HS-27A (cell line): ENCODE data around the gene GRID1.
"Not testable (repeated sequence)": the region's sequence is repeated elsewhere in the genome, so short reads cannot be mapped to it uniquely, and the experiment has no call there.

Experiments used
- DNase-seq: peaks from one replicate; pipeline ENCODE4 v3.0.0-alpha.2; 2012; ENCODE audit warnings: low read depth, missing footprints

GRID1 gene

DNA sequence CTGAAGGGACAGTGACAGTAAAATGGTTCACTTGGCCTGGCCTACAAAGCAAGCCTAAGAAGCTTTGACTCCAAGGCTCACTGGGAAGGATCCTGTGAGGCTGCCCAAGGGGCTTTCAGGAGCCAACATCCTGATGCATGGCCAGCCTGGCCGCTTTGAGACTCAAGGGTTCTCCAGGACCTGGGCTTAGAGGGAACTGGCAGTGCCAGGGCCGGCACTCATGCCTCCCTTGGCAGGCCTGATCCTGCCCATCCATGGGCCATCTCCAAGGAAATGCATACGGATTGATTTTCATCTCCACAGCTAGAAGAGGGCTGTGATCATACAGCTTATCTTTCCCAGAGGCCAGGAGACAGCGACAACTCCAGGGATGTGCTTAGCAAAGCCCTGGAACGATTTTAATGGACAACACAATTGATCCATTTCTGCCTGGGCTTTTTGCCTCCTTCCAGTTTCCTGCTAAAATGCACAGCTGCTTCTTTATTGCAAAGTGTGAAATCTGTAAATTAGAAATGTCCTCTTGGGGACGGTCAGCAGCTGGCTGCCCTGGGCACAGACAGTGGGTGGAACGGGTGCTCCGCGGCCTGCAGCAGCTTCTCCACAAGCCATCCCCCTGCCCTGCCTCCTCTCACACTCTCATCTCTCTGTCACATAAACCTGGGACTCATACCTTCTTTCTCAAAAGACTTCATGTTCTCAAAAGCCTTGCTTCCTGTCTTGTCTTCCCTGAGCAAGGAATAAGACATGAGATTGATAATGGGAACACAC lies 288.5 kb downstream of the GRID1 start:
- DNase-seq: no peak

DNA sequence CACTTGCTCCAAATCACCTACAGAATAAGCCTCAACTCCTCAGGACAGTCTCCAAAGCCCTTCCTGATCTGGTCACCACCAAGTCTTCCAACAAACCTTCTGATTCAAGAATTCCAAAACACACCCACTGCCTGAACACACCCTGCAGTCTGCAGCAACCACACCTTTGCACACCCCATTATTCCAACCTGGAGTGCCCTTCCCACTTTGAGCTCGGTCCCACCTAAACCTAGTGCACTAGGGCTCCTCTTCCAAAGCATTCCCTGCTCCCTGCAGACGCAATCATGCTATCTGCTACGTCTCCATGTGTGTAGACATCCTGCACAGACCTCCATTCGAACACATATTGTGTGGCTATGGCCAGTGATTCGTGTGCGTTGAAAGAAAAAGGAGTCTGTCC lies 289.3 kb downstream of the GRID1 start:
- no peak for DNase-seq

DNA sequence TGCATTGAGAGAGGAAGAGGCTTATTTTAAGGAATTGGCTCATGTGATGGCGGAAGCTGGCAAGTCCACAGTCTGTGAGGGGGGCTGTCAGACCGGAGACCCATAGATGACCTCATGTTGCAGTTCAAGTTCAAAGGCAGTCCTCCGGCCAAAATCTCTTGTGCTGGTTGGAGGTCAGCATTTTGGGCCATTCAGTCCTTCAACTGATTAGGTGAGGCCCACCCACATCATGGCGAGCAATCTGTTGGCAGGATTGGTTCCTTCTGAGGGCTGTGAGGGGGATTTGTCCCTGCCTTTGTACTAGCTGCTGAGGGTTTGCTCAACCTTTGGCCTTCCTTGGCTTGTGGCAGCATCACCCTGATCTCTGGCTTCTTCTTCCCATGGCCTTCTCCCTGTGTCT lies 290.1 kb downstream of the GRID1 start:
- not testable (repeated sequence) for DNase-seq

DNA sequence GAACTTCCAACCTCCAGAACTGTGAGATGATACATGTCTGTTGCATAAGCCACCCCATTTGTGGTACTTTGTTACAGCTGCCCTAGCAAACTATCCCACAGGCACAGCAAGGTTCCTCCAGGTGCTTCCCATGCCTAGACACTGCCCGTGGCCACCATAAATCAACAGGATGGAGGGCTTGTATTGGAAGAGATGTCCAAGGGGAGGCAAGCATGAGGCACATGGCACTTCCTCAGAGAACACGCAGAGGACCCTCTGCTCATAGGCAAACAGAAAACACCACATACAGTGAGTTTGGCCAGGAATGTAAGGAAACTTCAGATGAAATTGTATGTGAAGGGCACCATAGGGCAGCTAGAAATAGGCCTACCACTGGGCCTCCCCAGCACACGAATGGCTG lies 291.1 kb downstream of the GRID1 start:
- no peak for DNase-seq

GRCh38 chr10:86074294-86074693 lies 292.3 kb downstream of the GRID1 start:
- no peak for DNase-seq

DNA sequence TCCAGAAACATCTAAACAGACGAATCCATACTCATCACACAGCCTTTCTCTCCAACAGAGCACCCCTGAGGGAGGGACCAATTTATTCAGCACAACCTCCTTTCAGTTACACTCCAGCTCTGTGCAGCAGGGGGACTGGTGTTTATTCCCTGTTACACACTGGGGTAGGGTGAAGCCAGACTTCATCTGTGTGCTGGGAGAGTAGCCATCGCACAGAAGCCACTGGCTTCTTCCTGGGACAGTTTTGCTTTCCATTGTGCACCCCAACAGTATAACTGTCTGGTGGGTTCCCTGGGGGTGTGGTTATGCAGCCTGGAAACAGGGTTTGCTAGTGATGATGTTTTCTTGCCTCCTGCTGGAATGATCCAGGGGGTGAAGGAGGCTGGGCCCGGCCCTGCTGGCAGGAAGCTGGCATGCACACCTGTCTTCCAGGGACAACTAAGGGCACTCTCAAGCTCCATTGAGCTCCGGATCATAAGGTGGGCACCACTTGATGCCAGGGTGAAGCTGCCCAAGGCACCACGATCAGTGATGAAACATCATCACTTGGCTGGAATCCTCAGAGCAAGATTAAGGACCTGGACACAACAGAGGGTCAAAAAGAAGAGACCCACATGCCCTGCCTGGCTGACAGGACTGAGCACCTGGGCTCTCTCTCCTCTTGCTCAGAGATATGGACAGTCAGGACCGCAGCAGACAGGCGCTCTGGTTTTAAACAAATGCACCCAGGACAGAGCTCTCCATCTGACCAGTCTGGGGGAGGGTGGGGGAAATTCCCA lies 293.2 kb downstream of the GRID1 start:
- no peak for DNase-seq

DNA sequence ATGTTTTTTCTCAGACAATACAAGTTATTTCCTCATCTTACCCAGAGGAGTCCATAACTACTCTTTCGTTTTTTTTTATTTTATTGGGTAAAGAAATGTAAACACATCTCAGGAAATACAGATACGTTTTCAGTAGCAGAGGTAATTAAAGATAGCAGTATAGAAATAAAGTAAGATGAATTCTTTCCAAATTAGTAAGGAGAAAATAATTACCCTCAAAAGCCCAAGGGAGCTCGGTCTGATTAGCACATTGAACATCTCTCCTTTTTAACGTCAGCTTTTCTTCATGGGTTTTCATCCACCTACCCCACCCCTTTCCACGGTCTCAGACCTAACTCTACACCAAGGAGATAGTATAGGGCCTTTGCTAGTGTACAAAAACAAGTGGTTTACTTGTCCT lies 294.2 kb downstream of the GRID1 start:
- DNase-seq: no peak

DNA sequence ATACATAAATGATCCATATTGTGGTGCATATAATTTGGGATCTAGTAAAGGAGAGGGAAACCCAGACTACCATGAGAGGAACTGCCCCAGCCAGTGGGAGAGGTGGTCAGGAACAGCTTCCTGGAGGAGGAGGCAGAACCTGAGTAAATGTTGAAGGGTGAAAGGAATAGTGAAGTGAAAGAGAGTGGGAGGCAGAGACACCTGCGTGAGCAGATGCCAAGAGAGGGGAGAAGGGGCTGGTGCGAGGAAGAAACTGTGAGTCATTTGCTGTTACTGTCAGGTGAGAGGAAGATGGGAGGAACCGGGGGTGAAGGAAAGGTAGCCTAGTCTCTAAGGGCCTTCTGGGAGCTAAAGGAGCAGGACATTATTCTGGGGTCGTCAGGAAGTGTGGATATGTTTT lies 294.8 kb downstream of the GRID1 start:
- DNase-seq: no peak

- DNase-seq: no peak
Observed at GRCh38 chr10:86071145-86071544, 295.4 kb downstream of the GRID1 start.

- DNase-seq: no peak
Observed at GRCh38 chr10:86070278-86070677, 296.3 kb downstream of the GRID1 start.

DNA sequence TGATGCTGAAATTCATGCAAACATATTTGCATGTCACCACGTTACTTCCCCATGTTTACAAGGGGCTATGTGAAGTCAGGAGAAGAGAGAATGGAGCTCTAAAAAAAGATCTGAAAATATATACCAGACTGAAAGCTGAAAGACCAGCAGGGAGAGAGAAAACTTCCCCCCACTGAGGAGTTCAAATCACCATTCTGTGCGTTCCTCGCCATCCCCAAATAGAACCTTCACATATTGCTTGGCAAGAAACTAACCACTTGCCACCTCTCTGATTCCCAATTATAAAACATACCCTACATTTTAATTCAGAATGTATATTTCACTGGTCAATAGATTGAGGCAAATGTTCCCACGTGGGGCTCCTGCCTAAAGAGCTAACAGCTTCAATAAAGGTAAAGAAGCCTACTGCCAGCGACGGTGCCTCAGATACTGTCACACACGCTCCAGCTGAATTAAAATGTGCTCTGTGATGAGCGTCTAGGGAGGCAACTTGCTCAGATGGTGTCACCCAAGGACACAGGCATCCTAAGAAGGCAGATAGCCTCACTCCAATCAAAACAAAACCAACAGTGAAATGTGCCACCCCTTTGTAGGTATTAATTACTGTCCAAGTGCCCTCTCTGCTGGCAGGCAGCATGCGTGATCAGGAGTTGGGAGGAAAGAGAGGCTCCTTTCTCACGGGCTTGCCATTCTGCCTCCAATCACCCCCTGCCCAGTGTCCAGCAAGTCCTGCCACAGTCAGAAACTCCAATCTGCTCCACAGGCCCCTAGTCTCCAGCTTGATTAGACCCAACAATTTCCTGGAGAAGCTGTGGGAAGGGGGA lies 298.2 kb downstream of the GRID1 start:
- DNase-seq: no peak

- no peak for DNase-seq
Observed at GRCh38 chr10:86067436-86068050, 299.1 kb downstream of the GRID1 start.

DNA sequence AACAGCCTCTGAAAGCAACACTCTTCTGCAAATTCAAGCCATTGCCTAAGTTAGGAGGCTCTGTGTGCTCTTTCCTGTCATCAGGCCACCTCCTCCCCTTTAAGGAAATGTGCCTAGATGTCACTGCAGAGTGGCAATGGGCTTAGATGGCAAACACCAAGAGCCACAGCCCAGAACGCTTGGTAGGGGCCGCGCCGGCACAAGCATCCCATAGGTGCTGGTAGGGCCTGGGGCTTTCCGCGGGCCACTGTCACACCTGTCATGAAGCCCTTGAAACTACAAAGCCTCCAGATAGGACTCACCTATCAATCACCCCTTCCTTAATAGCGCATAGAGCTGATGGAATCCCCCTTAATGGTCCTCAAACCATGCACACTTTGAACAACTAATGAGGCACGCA lies 299.9 kb downstream of the GRID1 start:
- DNase-seq: no peak

GRCh38 chr10:86065711-86066251 lies 300.8 kb downstream of the GRID1 start:
- DNase-seq: no peak

GRCh38 chr10:86064931-86065662 lies 301.5 kb downstream of the GRID1 start:
- DNase-seq: no peak

GRCh38 chr10:86064219-86064618 lies 302.4 kb downstream of the GRID1 start:
- DNase-seq: no peak

DNA sequence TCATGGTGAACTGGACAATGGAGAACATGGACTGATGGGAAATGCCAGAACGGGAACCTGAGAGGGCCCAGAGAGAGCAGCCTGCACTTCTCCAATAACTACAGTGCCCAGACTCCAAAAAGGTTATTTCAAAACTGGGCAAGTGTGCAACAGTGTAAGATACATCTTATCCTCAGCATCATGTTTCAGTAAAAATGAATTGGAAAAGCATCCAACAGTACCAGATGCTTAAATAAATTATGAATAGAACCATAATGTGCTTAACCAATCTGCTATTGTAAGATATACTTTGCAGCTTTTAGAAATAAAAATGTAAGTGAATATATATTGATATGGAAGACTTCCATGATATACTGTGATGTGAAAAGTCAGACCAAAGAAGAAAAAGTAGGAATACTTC lies 303.3 kb downstream of the GRID1 start:
- no peak for DNase-seq

GRCh38 chr10:86062647-86063145 lies 303.9 kb downstream of the GRID1 start:
- no peak for DNase-seq

GRCh38 chr10:86062198-86062550 lies 304.4 kb downstream of the GRID1 start:
- DNase-seq: no peak

DNA sequence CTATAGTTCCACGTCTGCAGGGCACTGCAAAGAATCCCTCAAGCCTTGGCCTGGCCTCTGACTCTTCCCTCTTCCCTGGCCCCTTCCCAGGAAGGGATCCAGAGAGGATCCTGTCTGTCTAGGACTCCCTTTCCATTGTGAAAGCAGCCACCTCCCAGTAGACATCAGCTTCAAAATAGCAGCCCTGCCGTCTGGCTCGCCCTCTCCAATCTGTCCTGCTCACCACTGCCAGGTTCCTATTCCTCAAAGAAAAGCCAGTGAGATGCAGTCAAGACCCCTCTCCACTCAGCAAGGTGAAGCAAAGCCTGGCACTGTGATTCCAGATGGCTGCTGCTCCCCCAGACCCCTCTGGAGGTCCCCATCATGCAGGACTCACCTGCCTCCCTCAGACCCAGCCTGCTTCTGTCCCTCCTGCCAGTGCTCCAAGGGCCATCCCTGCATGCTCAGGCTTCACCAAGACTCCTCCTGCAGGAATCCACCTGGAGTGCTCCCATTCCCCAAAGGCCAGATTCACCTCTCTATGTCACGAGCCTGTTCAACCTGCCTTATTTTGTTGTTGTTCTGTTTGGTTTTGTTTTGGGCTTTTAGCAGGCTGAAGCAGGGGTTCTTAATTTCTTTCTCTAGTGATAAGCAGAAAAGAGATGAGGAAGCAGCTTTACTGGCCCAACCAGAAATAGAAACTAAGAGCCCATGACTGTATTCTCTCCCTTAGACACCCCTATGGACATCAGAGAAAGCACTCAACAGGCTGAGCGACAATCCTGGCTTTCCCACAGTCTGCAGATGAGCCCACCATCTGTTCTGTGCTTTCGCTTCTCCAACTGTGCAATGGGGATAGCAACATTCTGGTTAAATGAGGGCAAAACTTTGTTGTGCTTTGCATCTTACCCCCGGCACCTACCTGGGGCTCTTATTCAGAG lies 305.1 kb downstream of the GRID1 start:
- no peak for DNase-seq
